Activated B cell treated with CpG ODN at 0.5 μM for 24 hours (primary cell): Measurements from ENCODE around the gene ZNF521. TPM values are rescaled to one million over a fixed set of nuclear protein-coding genes. Genes with fewer than 3 reads are reported as not detected.

Source experiments
- ATAC-seq: fragments of 200-7000 bp; cut with Tn5 transposase; one replicate; pipeline ENCODE4 v1.10.0; 2021; ENCODE audit warnings: low read depth, mild to moderate bottlenecking, moderate library complexity
- CTCF ChIA-PET: fragments of 350-600 bp; sonication (Branson Sonifier 250); formaldehyde crosslinking; loops from one replicate; lab custom pipeline; 2021; ENCODE audit warnings: antibody characterized with exemption; lab: Charles Lee
- POLR2A ChIA-PET: fragments of 350-600 bp; sonication (Branson Sonifier 250); formaldehyde crosslinking; loops from one replicate; lab custom pipeline; 2021; ENCODE audit warnings: antibody characterized with exemption; lab: Charles Lee
- DNase-seq: peaks from one replicate; pipeline ENCODE4 v3.0.0; 2022
- H3K27ac Mint-ChIP-seq: one replicate; pipeline ENCODE4 v1.8.0; 2020; ENCODE audit warnings: mixed read lengths
- H3K27me3 Mint-ChIP-seq: one replicate; pipeline ENCODE4 v1.8.0; 2021; ENCODE audit warnings: mixed read lengths
- H3K36me3 Mint-ChIP-seq: one replicate; pipeline ENCODE4 v1.8.0; 2021; ENCODE audit warnings: low read depth, mixed read lengths
- H3K4me1 Mint-ChIP-seq: one replicate; pipeline ENCODE4 v1.8.0; 2021; ENCODE audit warnings: mixed read lengths
- H3K4me3 Mint-ChIP-seq: one replicate; pipeline ENCODE4 v1.8.0; 2020; ENCODE audit warnings: mild to moderate bottlenecking, mixed read lengths
- H3K9me3 Mint-ChIP-seq: one replicate; pipeline ENCODE4 v1.8.0; 2020; ENCODE audit warnings: mixed read lengths
- intact Hi-C: fragments of 100-400 bp; cut with micrococcal nuclease; formaldehyde crosslinking; loops from one replicate; pipeline ENCODE4 v1.15.1; 2024
- total RNA-seq: library from RNA; stranded (reverse); gene quantifications from 2 replicates; pipeline ENCODE4 v1.2.3, GENCODE V29; 2022
- TF ChIP-seq, protein P1 (sequence below): fragments of 200-600 bp; IDR thresholded peaks from one replicate; pipeline ENCODE4 v1.8.0; 2022; ENCODE audit warnings: antibody characterized with exemption, mild to moderate bottlenecking

ZNF521 gene
- total RNA-seq, 1 donor from 2014 or later: 0.16 TPM

- ChIA-PET CTCF (no interaction called here), POLR2A (no interaction called here)
- TF ChIP-seq, protein P1, sequence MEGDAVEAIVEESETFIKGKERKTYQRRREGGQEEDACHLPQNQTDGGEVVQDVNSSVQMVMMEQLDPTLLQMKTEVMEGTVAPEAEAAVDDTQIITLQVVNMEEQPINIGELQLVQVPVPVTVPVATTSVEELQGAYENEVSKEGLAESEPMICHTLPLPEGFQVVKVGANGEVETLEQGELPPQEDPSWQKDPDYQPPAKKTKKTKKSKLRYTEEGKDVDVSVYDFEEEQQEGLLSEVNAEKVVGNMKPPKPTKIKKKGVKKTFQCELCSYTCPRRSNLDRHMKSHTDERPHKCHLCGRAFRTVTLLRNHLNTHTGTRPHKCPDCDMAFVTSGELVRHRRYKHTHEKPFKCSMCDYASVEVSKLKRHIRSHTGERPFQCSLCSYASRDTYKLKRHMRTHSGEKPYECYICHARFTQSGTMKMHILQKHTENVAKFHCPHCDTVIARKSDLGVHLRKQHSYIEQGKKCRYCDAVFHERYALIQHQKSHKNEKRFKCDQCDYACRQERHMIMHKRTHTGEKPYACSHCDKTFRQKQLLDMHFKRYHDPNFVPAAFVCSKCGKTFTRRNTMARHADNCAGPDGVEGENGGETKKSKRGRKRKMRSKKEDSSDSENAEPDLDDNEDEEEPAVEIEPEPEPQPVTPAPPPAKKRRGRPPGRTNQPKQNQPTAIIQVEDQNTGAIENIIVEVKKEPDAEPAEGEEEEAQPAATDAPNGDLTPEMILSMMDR: no peak
- ATAC-seq (no peak), DNase-seq (no peak)
- H3K4me3 Mint-ChIP-seq: no peak overlapping the region
- H3K36me3 Mint-ChIP-seq: no peaks in the 10 kb centered on the region
- H3K27me3 Mint-ChIP-seq: peaks cover 5% of the 10 kb centered on the region
- intact Hi-C loops: no loop called here
- H3K4me1 Mint-ChIP-seq: no peaks in the 10 kb centered on the region
- H3K27ac Mint-ChIP-seq: no peak overlapping the region
- no peaks in the 10 kb centered on the region for H3K9me3 Mint-ChIP-seq
These were observed 120.7 kb downstream of the ZNF521 start for GRCh38 chr18:25231327-25231691.

DNA sequence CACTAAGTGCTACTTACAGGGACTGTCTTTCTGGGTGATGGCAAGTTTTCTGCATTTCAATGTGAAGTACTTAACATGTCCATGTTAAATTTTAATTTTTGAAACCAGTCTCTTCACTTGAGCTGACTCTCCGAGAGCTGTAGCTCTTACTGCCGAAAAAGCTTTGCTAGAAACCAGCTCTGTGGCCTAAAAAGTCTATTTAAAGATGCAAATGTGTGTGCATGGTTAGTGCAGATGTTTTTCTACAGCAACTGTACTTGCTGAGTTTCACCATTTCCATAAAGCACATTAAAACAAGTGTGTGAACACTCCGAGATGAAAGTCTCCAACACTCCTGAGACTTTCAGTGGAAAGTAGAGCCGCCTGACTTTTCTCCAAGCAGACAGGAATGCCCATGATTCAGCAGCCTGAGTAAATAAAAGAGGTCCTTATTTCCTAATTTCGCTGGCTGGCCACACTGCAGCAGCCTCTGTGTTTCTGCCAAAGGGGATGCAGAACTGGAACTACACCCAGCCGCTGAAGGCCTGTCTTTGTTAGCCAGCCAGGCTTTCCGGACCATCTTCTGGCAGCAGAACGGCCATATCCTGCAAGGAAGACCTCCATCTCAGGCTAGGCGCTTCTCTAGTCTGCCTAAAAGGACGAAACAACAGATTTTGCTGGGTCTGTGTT is 121.2 kb downstream of the ZNF521 start:
- POLR2A ChIA-PET: no interaction called here
- ATAC-seq: no peak

GRCh38 chr18:25229920-25230319 is 122.0 kb downstream of the ZNF521 start:
- no peak overlapping the region for H3K27ac Mint-ChIP-seq
- no peak for ATAC-seq
- CTCF ChIA-PET: no interaction called here

More for the DNA sequence above, 121.2 kb downstream of the ZNF521 start:
- CTCF ChIA-PET: no interaction called here
- TF ChIP-seq, protein P1: no peak
- H3K27me3 Mint-ChIP-seq: peaks cover 5% of the 10 kb centered on the region
- H3K9me3 Mint-ChIP-seq: no peaks in the 10 kb centered on the region
- DNase-seq: no peak
- H3K36me3 Mint-ChIP-seq: no peaks in the 10 kb centered on the region
- no peak overlapping the region for H3K4me3 Mint-ChIP-seq
- no peak overlapping the region for H3K27ac Mint-ChIP-seq
- no peaks in the 10 kb centered on the region for H3K4me1 Mint-ChIP-seq
- intact Hi-C loops: no loop called here

GRCh38 chr18:25229081-25229480 is 122.9 kb downstream of the ZNF521 start:
- POLR2A ChIA-PET: interaction anchor here (0.6 kb wide), 1 partner anchor 641 kb away, joined by 3 read pairs; no protein-coding TSS in a partner anchor
- no peaks in the 10 kb centered on the region for H3K9me3 Mint-ChIP-seq
- ATAC-seq: no peak
- intact Hi-C loops: no loop called here
- H3K36me3 Mint-ChIP-seq: no peaks in the 10 kb centered on the region
- H3K4me1 Mint-ChIP-seq: no peaks in the 10 kb centered on the region
- TF ChIP-seq, protein P1: no peak
- no peak overlapping the region for H3K4me3 Mint-ChIP-seq
- H3K27me3 Mint-ChIP-seq: peaks cover 5% of the 10 kb centered on the region
- CTCF ChIA-PET: no interaction called here
- no peak overlapping the region for H3K27ac Mint-ChIP-seq
- DNase-seq: no peak

More at GRCh38 chr18:25229920-25230319, 122.0 kb downstream of the ZNF521 start:
- no peak for DNase-seq
- TF ChIP-seq, protein P1: no peak
- intact Hi-C loops: no loop called here
- POLR2A ChIA-PET: no interaction called here
- Mint-ChIP-seq H3K27me3 (peaks cover 5% of the 10 kb centered on the region), H3K36me3 (no peaks in the 10 kb centered on the region), H3K9me3 (no peaks in the 10 kb centered on the region), H3K4me3 (no peak overlapping the region), H3K4me1 (no peaks in the 10 kb centered on the region)

DNA sequence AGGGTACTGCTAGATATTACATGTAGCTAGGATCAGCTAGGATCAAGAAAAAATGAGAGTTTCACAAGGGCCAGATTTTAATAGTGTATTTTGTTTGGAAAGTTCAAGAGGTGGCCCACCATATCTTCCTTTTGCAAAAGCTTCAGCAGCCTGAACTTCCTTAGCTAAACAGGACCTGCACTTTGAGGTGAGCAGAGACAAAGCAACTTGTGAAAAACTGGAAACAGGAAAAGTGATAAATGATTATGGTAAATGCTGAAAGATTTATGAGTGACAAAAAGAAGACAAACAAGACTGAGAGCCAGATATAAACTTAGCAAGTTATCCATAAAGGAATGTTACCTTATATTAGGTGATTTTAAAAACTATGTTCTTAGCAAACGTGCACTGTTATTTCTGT is 123.6 kb downstream of the ZNF521 start:
- ChIA-PET CTCF (no interaction called here), POLR2A (no interaction called here)
- H3K36me3 Mint-ChIP-seq: no peaks in the 10 kb centered on the region
- intact Hi-C loops: no loop called here
- no peak overlapping the region for H3K4me3 Mint-ChIP-seq
- H3K9me3 Mint-ChIP-seq: no peaks in the 10 kb centered on the region
- H3K27me3 Mint-ChIP-seq: peaks cover under 1% of the 10 kb centered on the region
- ATAC-seq (no peak), DNase-seq (no peak)
- H3K4me1 Mint-ChIP-seq: no peaks in the 10 kb centered on the region
- TF ChIP-seq, protein P1: no peak
- H3K27ac Mint-ChIP-seq: no peak overlapping the region
